ENCODE data around the gene CLDN14.
A peak's percentile ranks its signal among the peaks of the same experiment; 100 is the strongest.
"Not testable (repeated sequence)": the region's sequence is repeated elsewhere in the genome, so short reads cannot be mapped to it uniquely, and the experiment has no call there.

Gene CLDN14

DNA sequence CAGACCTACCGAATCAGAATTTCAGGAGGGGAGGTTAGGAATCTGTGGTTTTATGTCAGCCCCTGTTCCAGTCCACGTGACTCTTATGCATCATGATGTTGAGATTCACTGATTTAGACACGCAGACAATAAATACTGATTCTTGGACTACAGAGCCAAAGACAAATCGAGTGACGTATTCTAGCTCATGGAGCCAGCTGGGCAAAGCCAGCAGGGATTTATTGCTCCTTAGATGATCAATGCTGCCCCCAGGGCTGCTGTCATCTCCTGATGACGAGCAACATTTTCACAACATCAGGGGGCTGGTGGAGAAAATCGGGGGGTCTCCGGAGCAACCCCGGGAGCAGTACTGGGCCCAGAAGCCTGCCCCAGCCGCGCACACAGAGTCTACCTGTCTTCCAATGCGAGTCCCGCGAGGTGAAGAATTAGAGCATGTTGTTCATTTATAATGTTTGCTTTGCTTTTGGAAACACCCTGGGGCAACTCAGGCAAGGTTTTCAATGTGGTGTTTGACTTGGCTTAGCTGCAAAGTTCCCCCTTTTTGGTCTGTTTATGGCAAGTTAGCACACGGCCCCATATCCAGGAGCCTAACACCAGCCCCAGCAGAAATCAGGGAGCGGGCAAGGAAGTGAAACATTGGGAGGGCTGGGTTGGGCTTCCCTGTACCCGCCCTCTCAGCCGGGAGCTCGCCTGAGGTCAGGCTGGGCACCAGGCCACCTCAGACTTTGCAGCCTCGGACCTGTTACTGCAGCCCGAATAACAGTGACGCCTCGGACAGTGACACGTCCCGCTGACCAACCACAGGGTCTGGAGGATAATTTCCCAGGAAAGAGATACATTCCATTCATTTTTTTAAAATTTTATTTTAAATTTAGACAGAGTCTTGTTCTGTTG, 19.9 kb upstream of the CLDN14 start:
- DNase-seq: no peak

GRCh38 chr21:36494557-36494956, 14.6 kb upstream of the CLDN14 start:
- DNase-seq: no peak

- no peak for DNase-seq
Measured at GRCh38 chr21:36491209-36491910, 11.4 kb upstream of the CLDN14 start.

GRCh38 chr21:36489776-36490165, 9.8 kb upstream of the CLDN14 start:
- no peak for DNase-seq

GRCh38 chr21:36489103-36489775, 9.3 kb upstream of the CLDN14 start:
- no peak for DNase-seq

- peak; percentile 80 for DNase-seq
Measured at GRCh38 chr21:36487641-36488307, 7.9 kb upstream of the CLDN14 start.

DNA sequence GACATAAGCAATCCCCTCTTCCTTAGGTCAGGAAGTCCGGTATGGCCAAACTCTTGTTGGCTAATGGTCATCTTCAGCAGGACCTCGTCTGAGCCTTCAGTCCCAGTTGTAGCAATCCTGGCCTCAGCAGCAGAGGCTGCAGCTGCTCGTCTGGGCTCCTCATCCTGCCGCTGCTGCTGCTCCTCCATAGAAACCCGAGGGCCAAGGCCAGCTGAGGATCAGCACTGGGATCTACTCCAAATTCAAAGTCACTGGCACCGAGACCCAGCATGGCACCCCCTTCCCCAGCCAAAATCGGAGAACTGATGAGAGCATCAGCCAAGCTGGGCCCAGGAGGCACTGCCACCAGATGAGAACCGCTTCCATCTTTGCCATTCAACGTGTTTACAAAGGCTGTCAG, 6.3 kb upstream of the CLDN14 start:
- no peak for DNase-seq

DNA sequence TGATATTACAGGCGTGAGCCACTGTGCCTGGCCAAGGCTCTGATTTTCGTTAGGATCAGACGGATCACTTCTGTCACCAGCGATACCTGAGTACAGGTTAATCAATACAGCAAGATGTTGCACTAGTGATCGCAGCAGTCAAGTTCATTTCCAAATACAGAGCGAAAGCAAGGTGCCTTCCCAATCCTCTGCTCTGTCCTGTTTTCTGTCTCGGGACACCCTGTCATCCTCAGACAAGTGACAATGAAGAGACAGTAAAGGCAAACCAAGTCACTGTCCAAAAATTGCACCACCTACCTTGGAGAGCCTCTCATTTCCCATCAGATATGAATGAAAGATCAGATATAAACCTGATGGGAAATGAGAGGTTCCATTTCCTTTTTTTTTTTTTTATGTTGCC, 5.6 kb upstream of the CLDN14 start:
- no peak for DNase-seq

- no peak for DNase-seq
Measured at GRCh38 chr21:36483095-36483494, 3.2 kb upstream of the CLDN14 start.

- DNase-seq: no peak
Measured at GRCh38 chr21:36482673-36483072, 2.8 kb upstream of the CLDN14 start.

- no peak for DNase-seq
Measured at GRCh38 chr21:36482181-36482580, 2.3 kb upstream of the CLDN14 start.

DNA sequence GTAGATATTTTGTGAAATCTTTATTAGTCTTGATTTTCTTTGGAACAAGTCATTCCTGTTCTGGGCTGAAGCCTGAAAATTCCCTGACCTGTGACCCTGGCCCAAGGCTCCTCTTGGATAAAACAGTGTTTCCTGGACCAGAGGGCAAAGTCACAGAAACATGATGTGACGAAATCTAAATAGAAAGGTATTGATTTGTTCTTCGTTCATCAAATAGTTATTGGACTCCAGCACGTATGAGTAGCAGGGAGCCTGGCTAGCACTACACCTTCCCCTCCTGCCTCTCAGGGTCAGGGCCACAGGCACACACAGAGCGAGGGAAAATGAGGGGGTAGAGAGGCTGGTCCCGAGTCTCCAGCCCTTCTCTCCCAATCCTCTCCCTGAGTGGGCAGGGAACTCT, 1.7 kb upstream of the CLDN14 start:
- no peak for DNase-seq

DNA sequence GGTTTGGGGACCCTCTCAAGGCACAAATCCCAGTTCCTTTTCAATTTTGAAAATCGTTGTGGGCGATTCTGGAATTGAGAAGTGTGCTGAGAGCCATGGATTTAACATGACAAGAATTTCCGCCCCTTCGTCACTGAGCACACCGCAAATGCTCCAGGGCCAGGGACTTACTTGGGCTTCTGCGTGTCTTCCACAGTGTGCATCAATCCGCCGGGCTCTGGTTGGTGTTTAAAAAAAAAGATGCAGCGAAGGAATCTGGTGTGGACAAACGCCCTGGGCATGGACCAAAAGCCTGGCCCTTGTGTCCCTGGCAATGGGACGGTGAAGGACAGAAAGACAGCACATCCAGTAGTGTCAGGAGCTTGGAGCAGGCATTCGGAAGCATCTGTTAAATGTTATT, 696 bp upstream of the CLDN14 start:
- DNase-seq: no peak

DNA sequence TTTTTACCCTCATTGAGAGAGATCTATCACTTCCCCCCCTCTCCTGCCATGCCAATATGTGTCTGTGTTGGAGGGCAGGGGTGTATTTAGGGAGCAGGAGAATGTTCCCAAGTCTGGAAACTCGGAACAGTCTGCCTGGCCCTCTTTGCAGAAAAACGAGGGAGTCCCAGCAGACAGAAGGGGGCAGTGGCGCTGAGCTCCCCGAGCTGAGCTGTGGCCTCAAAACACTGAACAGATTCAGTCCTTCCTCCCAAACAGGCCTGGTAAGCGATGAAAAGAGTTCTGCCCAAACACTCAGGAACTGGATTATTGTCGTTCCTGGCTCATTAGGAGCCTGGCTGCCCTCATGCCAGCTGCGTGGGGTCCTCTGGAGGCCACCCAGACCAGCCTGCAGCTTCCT, 981 bp downstream of the CLDN14 start:
- DNase-seq: no peak

DNA sequence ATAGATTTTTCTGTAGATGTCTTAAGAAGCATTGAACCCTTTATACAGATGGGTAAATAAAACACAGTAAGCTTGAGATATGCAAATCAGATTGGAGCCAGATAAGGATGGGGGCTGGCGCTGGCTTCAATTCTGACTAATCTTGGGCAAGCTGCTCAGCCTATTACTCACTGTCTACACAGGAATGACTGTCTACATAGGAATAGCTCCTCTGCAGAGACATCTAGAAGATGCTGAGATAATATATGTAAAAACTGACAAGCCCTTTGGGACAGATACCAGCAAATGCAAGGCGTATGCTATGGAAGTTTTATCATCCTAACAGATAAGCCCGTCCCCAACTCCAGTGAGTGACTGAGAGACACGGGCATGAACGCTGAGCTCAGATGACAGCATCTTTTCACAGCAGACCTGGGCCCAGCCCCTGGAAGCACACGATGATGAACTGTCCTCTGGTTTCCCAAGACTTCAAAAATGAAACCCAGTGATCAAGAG, 1.7 kb downstream of the CLDN14 start:
- no peak for DNase-seq

DNA sequence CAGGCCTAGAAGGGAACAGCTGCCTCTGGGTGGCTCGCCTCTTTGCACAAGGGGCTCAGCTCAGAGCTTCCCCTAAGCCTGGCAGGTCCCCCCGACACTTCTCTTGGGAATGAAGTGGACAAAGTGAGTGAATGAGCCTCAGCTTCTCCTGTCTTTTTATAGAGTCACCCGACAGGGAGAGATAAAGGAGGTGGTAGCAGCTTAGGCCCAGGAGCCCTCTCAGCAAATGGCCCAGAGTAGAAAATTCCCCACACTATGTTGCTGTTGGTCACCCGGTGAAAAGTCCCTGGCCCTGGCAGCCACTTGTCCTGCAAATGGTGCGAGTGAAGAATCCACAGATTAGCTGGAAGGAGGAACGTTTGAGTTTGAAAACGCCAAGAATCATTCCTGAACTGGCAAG, 2.4 kb downstream of the CLDN14 start:
- no peak for DNase-seq

GRCh38 chr21:36477001-36477400, 2.9 kb downstream of the CLDN14 start:
- no peak for DNase-seq

- not testable (repeated sequence) for DNase-seq
Measured at GRCh38 chr21:36476541-36476940, 3.4 kb downstream of the CLDN14 start.

GRCh38 chr21:36474591-36474990, 5.3 kb downstream of the CLDN14 start:
- no peak for DNase-seq

GRCh38 chr21:36473203-36473602, 6.7 kb downstream of the CLDN14 start:
- DNase-seq: no peak

GRCh38 chr21:36472377-36472776, 7.5 kb downstream of the CLDN14 start:
- no peak for DNase-seq

GRCh38 chr21:36471254-36471723, 8.6 kb downstream of the CLDN14 start:
- DNase-seq: no peak

- no peak for DNase-seq
Measured at GRCh38 chr21:36470294-36470693, 9.6 kb downstream of the CLDN14 start.
